HFF-Myc (cell line): ENCODE data around the gene E2F2.
"Not testable (repeated sequence)": the region's sequence is repeated elsewhere in the genome, so short reads cannot be mapped to it uniquely, and the experiment has no call there.

ENCODE experiments used
- DNase-seq: peaks from one replicate; pipeline ENCODE4 v3.0.0-alpha.2; 2011; ENCODE audit warnings: low read depth; ENCODE audit errors: extremely low read depth
- H3K4me3 ChIP-seq: replicated peaks from 2 replicates; pipeline ENCODE4 v1.5.1; 2011; ENCODE audit warnings: low read depth, mild to moderate bottlenecking, control low read depth, low read length
- TF ChIP-seq, protein P1 (sequence below): IDR thresholded peaks from 2 replicates; pipeline ENCODE4 v1.5.1; 2012; ENCODE audit warnings: mild to moderate bottlenecking, low read depth, low read length, control low read depth; ENCODE audit errors: missing control alignments

E2F2 gene

DNA sequence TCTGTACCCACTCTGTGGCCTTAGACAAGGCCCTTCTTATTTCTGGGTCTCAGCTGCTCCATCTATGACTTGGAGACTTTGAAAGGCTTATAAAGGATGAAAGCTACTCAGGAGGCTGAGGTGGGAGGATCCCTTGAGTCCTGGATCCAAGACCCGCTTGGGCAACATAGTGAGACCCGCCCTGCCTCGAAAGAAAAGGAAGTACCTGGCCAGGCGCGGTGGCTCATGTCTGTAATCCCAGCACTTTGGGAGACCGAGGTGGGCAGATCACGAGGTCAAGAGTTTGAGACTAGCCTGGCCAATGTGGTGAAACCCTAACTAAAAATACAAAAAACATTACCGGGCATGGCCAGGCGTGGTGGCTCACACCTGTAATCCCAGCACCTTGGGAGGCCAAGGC lies 14.8 kb upstream of the E2F2 start:
- TF ChIP-seq, protein P1, sequence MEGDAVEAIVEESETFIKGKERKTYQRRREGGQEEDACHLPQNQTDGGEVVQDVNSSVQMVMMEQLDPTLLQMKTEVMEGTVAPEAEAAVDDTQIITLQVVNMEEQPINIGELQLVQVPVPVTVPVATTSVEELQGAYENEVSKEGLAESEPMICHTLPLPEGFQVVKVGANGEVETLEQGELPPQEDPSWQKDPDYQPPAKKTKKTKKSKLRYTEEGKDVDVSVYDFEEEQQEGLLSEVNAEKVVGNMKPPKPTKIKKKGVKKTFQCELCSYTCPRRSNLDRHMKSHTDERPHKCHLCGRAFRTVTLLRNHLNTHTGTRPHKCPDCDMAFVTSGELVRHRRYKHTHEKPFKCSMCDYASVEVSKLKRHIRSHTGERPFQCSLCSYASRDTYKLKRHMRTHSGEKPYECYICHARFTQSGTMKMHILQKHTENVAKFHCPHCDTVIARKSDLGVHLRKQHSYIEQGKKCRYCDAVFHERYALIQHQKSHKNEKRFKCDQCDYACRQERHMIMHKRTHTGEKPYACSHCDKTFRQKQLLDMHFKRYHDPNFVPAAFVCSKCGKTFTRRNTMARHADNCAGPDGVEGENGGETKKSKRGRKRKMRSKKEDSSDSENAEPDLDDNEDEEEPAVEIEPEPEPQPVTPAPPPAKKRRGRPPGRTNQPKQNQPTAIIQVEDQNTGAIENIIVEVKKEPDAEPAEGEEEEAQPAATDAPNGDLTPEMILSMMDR = no peak
- DNase-seq = no peak
- no peak overlapping the region for H3K4me3 ChIP-seq

GRCh38 chr1:23544444-23545389 lies 13.7 kb upstream of the E2F2 start:
- no peak overlapping the region for H3K4me3 ChIP-seq
- DNase-seq = no peak
- TF ChIP-seq, protein P1 = peak; percentile 88

DNA sequence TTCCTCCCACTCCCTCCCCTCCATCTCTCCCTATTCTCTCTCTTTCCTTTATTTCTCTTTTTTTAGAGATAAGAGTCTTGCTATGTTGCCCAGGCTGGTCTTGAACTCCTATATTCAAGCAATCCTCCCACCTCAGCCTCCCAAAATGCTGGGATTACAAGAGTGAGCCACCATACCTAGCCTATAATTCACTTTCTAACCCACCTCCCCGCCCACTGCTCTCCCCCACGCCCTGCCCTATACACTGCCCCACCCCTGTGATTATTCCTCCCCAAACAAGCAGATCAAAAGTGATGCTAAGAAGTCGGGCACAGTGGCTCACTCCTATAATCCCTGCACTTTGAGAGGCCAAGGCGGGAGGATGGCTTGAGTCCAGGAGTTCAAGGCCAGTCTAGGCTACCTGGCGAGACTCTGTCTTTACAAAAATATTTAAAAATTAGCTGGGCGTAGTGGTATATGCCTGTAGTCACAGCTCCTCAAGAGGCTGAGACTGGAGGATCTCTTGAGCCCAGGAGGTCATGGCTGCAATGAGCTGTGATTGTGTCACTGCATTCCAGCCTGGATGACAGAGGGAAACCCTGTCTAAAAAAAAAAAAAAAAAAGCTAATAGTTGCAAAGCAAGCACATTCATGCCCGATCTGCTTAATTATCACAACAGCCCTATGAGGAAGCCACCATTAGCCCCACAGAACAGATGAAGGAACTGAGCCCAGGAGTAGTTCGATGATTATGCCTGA lies 12.8 kb upstream of the E2F2 start:
- no peak overlapping the region for H3K4me3 ChIP-seq
- TF ChIP-seq, protein P1 = no peak
- no peak for DNase-seq

- H3K4me3 ChIP-seq, DNase-seq: not testable (repeated sequence)
These were observed 11.9 kb upstream of the E2F2 start for GRCh38 chr1:23542940-23543339.

DNA sequence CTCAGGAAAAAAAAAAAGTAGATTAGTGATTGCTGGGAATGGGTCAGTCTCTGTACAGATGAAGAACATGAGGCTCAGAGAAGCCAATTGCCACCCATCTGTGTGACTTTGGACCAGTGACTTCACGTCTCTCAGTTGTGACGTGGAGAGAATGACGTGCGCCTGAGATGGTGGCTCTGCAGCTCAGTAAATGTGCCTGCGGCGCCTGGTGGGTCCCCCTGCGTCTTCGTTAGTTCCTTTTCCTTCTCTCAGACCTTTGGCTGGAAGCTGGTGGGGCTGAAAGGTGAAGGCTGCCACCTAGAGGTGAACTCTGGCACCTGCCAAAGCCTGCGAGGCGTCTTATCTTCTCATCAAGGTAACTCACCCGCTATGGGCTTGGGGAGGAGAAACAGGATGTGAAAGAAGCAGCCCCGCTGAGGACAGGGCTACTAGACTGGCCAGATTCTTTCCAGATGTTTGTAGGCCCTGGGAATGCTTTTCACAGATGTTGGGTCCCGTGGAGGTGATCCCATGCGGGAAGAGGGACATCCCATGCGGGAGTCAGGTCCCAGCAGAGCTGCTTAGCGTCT lies 8.7 kb upstream of the E2F2 start:
- TF ChIP-seq, protein P1 = peak; percentile 95
- peak; percentile 98 for DNase-seq
- no peak overlapping the region for H3K4me3 ChIP-seq

DNA sequence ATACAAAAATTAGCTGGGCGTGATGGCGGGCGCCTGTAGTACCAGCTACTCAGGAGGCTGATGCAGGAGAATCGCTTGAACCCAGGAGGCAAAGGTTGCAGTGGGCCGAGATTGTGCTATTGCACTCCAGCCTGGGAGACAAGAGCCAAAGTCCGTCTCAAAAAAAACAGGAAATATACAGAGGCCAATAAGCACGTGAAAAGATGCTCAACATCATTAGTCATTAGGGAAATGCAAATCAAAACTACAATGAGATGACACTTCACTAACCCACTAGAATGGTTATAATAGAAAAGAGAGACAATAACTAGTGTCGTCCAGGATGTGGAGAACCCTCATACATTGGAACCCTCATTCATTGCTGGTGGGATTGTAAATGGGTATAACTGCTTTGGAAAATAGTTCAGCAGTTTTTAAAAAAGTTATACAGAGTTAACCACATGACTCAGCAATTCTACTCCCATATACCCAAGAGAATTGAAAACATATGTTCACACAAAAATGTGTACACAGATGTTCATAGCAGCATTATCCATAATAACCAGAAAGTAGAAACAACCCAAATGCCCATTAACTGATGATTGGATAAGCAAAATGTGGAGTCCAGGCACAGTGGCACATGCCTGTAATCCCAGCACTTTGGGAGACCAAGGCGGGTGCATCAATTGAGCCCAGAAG lies 6.4 kb upstream of the E2F2 start:
- TF ChIP-seq, protein P1 = no peak
- DNase-seq = no peak
- no peak overlapping the region for H3K4me3 ChIP-seq
